ENCODE data around the gene CDC42EP2.
A peak's percentile ranks its signal among the peaks of the same experiment; 100 is the strongest.

CDC42EP2 gene, protein sequence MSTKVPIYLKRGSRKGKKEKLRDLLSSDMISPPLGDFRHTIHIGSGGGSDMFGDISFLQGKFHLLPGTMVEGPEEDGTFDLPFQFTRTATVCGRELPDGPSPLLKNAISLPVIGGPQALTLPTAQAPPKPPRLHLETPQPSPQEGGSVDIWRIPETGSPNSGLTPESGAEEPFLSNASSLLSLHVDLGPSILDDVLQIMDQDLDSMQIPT

DNA sequence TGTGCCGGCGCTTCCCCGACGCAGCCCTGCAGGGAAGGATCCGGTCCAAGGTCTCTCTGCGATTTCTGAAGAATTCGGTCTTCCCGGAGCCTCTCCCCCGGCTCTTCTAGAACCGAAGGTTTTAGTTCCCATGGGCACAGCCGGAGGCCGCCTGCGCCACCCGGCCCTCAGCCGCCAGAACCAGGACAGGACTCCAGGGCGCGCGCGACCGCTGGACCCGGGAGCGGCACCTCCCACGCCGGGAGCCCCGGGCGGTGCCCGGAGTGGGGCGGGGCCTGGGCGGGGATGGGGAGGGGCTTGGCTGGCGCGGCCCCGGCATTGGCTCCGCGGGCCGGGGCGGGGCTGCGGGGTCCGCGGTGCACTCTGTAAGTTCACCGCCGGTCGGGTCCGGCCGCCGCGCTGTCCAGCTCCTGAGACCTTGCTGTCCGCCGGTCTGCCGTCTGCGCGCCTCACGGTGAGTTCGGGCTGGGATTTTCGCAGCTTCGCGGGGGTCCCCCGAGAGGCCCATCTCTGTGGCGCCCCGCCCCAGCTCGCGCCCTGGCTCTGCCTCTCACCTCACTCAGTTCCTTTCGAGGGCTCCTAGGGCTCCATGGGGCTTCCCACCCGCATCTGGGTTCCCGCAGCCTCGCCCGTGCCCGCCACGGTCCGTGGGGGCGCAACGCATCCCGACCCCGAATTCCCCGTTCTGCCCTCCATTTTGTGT is at the start of gene CDC42EP2:
CDC42EP2 (plus strand) TSS at position 366 of the 703 bp plus-strand sequence. CDS start 6,033 bp downstream, outside the sequence.
- peak; percentile 59 for DNase-seq (ENCODE audit: low read depth)

DNA sequence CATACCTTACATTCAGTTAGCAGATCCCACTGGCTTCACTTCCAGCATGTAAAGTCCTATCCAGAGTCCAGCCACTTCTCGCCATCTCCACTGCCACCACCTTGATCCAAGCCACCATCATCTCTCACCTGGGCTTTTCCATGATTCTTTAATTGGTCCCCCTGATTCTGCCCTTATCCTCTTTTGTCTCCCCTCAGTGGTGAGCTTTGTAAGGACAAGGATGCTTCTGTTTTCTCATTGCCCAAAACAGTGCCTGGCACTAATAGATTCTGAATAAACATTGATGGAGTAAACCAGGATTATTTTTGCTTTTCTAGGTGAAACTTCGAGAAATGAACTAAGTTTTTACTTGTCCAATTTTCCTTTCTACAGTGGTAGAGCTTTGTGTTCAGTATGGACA is 48.5 kb upstream of the CDC42EP2 start:
- no peak for DNase-seq (ENCODE audit: low read depth)

- DNase-seq (ENCODE audit: low read depth): no peak
These were observed 39.7 kb upstream of the CDC42EP2 start for GRCh38 chr11:65274735-65275682.

DNA sequence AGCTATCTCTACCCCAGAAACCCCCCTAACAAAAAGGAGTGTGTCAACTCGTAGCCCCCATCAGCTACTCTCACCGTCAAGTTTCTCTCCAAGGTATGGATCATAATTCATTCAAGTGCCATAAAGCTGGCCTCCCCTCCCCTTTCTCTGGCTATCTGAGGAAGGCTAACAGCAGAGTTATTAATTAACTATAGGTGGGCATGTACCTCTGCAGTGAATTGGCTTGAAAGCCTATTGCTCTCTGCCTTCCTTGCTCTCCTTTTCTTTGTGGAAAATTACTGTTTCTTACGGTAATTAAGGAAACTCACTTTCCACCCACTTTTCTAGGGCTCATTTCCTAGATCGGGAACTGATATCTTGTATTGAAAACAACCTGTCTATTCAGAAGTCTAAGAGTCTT is 38.8 kb upstream of the CDC42EP2 start:
- DNase-seq (ENCODE audit: low read depth): no peak

GRCh38 chr11:65277631-65278277 is 36.9 kb upstream of the CDC42EP2 start:
- DNase-seq (ENCODE audit: low read depth): no peak

DNA sequence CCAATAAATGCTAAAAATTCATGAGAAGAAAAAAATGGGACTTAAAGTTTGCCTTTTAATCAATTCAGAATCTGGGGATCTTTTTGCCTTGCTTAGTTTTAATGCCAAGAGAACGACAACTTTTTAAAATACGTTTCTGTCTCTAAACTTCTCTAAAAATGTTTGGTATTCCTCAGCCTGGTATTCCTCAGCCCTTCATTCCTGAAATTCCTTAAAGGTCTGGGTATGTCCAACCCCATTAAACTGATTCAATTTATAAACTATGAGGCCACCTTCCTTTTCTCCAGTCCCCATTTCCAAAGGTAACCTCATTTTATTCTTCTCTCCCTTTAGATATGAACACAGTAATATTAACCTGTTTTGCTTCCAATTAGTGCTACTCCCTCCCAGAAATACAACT is 36.3 kb upstream of the CDC42EP2 start:
- no peak for DNase-seq (ENCODE audit: low read depth)

DNA sequence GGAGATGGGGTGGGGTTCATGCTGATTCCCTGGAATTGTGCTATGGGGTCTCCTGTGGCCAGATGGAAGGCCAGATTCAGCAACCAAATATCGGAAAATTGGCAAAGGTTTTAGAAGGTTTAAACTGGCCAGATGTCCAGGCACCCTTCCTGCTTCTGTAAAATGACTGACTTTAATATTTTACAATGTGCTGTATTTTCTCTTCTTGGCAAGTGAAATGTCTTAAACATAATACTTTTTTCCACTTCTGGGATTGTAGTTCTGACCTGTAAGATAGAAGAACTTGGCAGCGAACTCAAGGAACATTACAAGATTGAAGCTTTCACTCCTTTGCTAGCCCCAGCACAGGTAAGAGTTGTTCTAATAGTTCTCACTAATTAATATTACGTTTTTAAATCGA is 35.4 kb upstream of the CDC42EP2 start:
- no peak for DNase-seq (ENCODE audit: low read depth)

DNA sequence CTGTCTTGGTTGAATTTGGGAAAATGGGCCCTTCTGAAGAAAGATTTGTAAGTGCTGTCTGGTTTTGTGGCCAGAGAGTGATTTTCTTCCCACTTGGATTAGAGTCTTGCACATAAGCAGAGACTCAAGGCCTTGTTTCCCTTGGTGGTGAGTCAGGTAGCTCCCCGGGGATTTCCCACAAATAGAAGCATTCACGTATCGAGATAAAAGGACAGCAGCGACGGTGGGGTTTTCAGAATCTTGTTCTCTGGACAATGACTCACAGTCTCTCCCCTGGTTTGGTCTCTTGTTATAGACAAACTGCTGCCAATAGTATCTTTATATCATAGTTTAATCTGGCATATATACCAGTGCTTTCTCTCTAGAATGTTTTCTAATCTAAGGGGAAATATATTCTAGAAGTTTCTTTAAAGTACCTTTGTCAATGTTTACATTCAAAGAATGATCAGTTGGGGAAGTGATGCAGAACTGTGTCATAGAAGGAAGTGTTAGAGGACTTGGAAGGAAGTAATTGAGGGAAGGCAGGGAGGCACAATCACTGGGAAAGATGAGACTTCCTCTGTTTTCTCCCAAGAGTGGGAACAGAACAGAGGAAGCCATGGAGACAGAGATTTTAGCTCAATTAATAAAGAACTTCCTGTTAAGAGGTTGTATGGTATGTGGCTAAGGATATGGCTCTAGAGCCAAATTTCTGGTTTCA is 34.8 kb upstream of the CDC42EP2 start:
- no peak for DNase-seq (ENCODE audit: low read depth)

GRCh38 chr11:65280646-65281045 is 34.0 kb upstream of the CDC42EP2 start:
- DNase-seq (ENCODE audit: low read depth): no peak

- DNase-seq (ENCODE audit: low read depth): no peak
These were observed 28.0 kb upstream of the CDC42EP2 start for GRCh38 chr11:65286686-65287085.

- DNase-seq (ENCODE audit: low read depth): no peak
These were observed 27.1 kb upstream of the CDC42EP2 start for GRCh38 chr11:65287601-65288000.

- DNase-seq (ENCODE audit: low read depth): no peak
These were observed 25.7 kb upstream of the CDC42EP2 start for GRCh38 chr11:65288706-65289536.

DNA sequence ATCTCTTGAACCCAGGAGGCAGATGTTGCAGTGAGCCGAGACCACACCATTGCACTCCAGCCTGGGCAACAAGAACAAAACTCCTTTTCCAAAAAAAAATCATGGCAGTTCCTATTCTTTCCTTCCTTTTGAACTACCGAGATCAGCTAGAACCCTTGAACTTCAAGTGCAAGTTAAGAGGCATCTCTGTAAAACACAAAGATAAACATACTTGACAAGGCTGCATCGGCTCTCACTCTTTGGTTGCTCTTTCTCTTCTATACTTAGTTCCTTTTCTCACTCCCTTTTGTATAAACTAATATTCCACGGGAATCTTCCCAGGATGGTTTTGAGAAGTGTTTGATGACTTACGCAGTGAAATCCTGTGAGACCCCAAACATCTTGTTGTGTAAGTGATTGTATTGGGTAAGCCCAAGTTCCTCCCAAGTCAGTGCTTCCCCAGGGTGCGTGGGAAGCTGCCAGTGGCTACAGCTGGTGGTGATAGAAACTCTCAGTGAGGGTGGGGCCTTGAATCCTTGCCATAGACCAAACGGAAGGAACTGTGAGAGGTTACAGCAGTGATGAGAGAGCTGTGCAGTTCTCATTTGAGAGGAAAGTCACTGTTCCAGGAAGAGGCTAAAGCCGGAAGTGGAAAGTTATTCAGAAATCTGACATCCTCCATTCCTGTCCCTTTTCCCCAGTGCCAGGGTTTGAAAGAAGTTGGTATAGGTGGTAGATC is 24.1 kb upstream of the CDC42EP2 start:
- DNase-seq (ENCODE audit: low read depth): no peak

DNA sequence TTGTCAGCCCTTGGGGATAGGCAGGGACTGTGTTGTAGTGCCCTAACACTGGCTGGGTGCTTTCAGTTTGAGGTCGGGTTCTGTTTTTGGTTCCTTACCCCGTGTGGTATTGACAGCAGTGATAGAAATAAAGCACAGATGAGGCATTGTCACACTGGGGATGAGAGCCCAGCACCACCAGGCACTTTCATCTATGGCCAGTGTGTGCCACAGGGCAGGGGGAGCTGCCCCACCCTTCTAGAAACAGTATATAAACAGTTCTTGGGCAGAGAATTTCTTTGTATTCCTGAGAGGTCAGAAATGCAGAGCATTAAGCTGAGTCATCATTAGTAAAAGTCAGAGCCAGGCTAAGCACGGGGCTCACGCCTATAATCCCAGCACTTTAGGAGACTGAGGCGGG is 23.1 kb upstream of the CDC42EP2 start:
- DNase-seq (ENCODE audit: low read depth): no peak

GRCh38 chr11:65292890-65293289 is 21.8 kb upstream of the CDC42EP2 start:
- DNase-seq (ENCODE audit: low read depth): no peak

GRCh38 chr11:65293909-65294381 is 20.7 kb upstream of the CDC42EP2 start:
- DNase-seq (ENCODE audit: low read depth): no peak

DNA sequence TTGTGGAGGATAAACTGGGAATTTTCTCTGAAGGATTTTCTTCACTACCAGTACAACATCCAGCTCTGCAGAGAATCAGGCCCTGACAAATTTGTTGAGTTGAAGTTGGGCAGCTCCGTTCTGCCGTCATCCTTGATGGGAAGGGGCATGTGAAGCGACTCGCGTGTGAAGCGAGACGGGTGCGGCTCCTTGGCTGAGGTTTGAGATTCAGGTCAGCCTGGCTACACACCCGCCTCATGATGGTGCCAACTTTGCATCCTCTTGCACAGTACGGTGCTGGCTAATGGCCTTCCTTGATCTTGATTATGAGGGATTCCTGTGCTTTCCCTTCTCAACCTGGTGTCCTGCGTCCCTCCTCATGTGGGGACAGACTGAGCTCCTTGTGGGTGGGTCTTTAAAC is 19.7 kb upstream of the CDC42EP2 start:
- DNase-seq (ENCODE audit: low read depth): no peak

DNA sequence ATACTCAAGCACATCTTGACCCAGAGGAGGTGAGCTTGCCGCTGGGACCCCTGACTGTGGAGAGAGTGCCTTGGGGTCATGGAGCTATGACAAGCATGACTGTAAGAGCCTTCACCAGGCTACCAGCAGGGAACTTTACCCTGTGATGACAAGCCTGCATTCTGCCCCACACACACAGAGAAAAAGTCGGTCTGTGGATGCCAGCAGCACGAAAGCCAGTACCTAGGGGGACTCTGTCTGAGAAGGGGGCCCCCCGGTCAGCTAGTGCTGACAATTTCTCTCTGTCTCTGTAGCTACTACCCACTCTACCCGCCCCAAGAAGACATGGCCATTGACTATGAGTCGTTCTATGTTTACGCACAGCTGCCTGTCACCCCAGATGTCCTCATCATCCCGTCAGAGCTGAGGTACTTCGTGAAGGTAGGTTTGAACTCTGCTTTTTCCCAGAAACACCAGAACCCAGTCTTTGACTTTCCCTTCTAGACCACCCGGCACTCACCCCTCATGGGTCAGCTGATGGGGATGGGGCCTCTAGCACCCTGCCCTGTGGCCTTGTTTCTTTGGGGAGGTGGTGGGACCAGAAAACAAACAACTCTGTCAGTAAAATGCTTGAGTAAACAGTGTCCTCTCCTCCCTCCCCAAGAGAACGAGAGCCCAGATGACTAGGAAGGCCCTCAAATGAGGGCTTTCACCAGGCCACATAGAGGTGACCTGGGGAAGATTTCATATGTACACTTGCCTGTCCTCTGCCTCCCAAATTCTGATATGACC is 18.9 kb upstream of the CDC42EP2 start:
- no peak for DNase-seq (ENCODE audit: low read depth)

GRCh38 chr11:65297026-65297672 is 17.5 kb upstream of the CDC42EP2 start:
- DNase-seq (ENCODE audit: low read depth): no peak

Measured in stimulated activated CD8-positive, alpha-beta memory T cell treated with anti-CD3 and anti-CD28 coated beads, Interleukin-7, amount 100 ng/mL, for 24 hours (primary cell).